ENCODE measurements around the gene JAZF1.

Gene JAZF1

GRCh38 chr7:28180364-28181147 lies at the start of gene JAZF1:
Gene JAZF1, minus strand, starts transcription at chr7:28180795.
- DNase-seq = peak; percentile 87

- DNase-seq = no peak
Observed at GRCh38 chr7:28230261-28230660, 49.7 kb upstream of the JAZF1 start.

- no peak for DNase-seq
Observed at GRCh38 chr7:28228396-28228795, 47.8 kb upstream of the JAZF1 start.

- no peak for DNase-seq
Observed at GRCh38 chr7:28226003-28226402, 45.4 kb upstream of the JAZF1 start.

GRCh38 chr7:28225576-28225975 lies 45.0 kb upstream of the JAZF1 start:
- no peak for DNase-seq

GRCh38 chr7:28224675-28225074 lies 44.1 kb upstream of the JAZF1 start:
- DNase-seq = no peak

GRCh38 chr7:28224172-28224571 lies 43.6 kb upstream of the JAZF1 start:
- no peak for DNase-seq

GRCh38 chr7:28222636-28223035 lies 42.0 kb upstream of the JAZF1 start:
- no peak for DNase-seq

GRCh38 chr7:28219793-28220192 lies 39.2 kb upstream of the JAZF1 start:
- DNase-seq = no peak

- no peak for DNase-seq
Observed at GRCh38 chr7:28217143-28217542, 36.5 kb upstream of the JAZF1 start.

- no peak for DNase-seq
Observed at GRCh38 chr7:28211006-28211405, 30.4 kb upstream of the JAZF1 start.

GRCh38 chr7:28208506-28208905 lies 27.9 kb upstream of the JAZF1 start:
- DNase-seq = no peak

- DNase-seq = peak; percentile 29
Observed at GRCh38 chr7:28207486-28208158, 27.0 kb upstream of the JAZF1 start.

- DNase-seq = no peak
Observed at GRCh38 chr7:28205506-28205905, 24.9 kb upstream of the JAZF1 start.

- DNase-seq = no peak
Observed at GRCh38 chr7:28203508-28204240, 23.1 kb upstream of the JAZF1 start.

GRCh38 chr7:28202222-28202621 lies 21.6 kb upstream of the JAZF1 start:
- no peak for DNase-seq

GRCh38 chr7:28201131-28201530 lies 20.5 kb upstream of the JAZF1 start:
- no peak for DNase-seq

GRCh38 chr7:28200598-28200997 lies 20.0 kb upstream of the JAZF1 start:
- no peak for DNase-seq

GRCh38 chr7:28199021-28199510 lies 18.5 kb upstream of the JAZF1 start:
- DNase-seq = no peak

- no peak for DNase-seq
Observed at GRCh38 chr7:28195910-28196620, 15.5 kb upstream of the JAZF1 start.

- DNase-seq = no peak
Observed at GRCh38 chr7:28192786-28193585, 12.4 kb upstream of the JAZF1 start.

GRCh38 chr7:28191751-28192150 lies 11.2 kb upstream of the JAZF1 start:
- no peak for DNase-seq
